Astrocyte (in vitro differentiated cells and primary cell): ENCODE measurements around the gene ABLIM2. TPM values are rescaled to one million over a fixed set of nuclear protein-coding genes. Genes with fewer than 3 reads are reported as not detected.

Experiments used
- DNase-seq: peaks from one replicate; pipeline ENCODE4 v3.0.0-alpha.2; 2010; ENCODE audit warnings: low read depth
- FAIRE-seq: peaks from 2 replicates; lab custom pipeline; 2011; peaks lifted over from hg19 to GRCh38; lab: Jason Lieb, UNC
- H2AFZ ChIP-seq: 2 replicates; pipeline ENCODE4 v1.6.0; 2012; ENCODE audit warnings: low read depth, low read length, inconsistent platforms
- H3K27ac ChIP-seq: 2 replicates; pipeline ENCODE4 v1.5.1; 2011; ENCODE audit warnings: low read depth, low read length, inconsistent platforms
- H3K27me3 ChIP-seq: 2 replicates; pipeline ENCODE4 v1.6.0; 2011; ENCODE audit warnings: low read length, inconsistent platforms; ENCODE audit not compliant: insufficient read depth
- H3K36me3 ChIP-seq: 2 replicates; pipeline ENCODE4 v1.5.1; 2011; ENCODE audit warnings: low read length, inconsistent platforms; ENCODE audit not compliant: insufficient read depth
- H3K4me1 ChIP-seq: 2 replicates; pipeline ENCODE4 v1.5.1; 2011; ENCODE audit warnings: low read length, inconsistent platforms; ENCODE audit not compliant: insufficient read depth
- H3K4me2 ChIP-seq: 2 replicates; pipeline ENCODE4 v1.6.0; 2012; ENCODE audit warnings: low read length, inconsistent platforms
- H3K4me3 ChIP-seq: 2 replicates; pipeline ENCODE4 v1.5.1; 2011; ENCODE audit warnings: low read depth, mild to moderate bottlenecking, low read length, inconsistent platforms; ENCODE audit not compliant: insufficient read depth
- H3K79me2 ChIP-seq: 2 replicates; pipeline ENCODE4 v1.6.0; 2012; ENCODE audit warnings: mild to moderate bottlenecking, low read length, inconsistent platforms; ENCODE audit not compliant: insufficient read depth
- H3K9ac ChIP-seq: 2 replicates; pipeline ENCODE4 v1.6.0; 2012; ENCODE audit warnings: mild to moderate bottlenecking, low read length, inconsistent platforms
- H3K9me3 ChIP-seq: 2 replicates; pipeline ENCODE4 v1.5.1; 2012; ENCODE audit warnings: low read depth, mild to moderate bottlenecking, low read length, inconsistent platforms; ENCODE audit not compliant: insufficient read depth
- H4K20me1 ChIP-seq: 2 replicates; pipeline ENCODE4 v1.6.0; 2012; ENCODE audit warnings: low read length, inconsistent platforms; ENCODE audit not compliant: insufficient read depth
- H3K27ac Mint-ChIP-seq: one replicate; pipeline ENCODE4 v1.8.0; 2021; ENCODE audit warnings: mild to moderate bottlenecking, mixed read lengths; ENCODE audit not compliant: unreplicated experiment
- H3K27me3 Mint-ChIP-seq: one replicate; pipeline ENCODE4 v1.8.0; 2021; ENCODE audit warnings: low read depth, mixed read lengths; ENCODE audit not compliant: unreplicated experiment
- H3K36me3 Mint-ChIP-seq: one replicate; pipeline ENCODE4 v1.8.0; 2021; ENCODE audit warnings: low read depth, mixed read lengths; ENCODE audit not compliant: unreplicated experiment
- H3K4me1 Mint-ChIP-seq: one replicate; pipeline ENCODE4 v1.8.0; 2021; ENCODE audit warnings: low read depth, mixed read lengths; ENCODE audit not compliant: unreplicated experiment
- H3K4me3 Mint-ChIP-seq: one replicate; pipeline ENCODE4 v1.8.0; 2021; ENCODE audit warnings: mild to moderate bottlenecking, moderate library complexity, mixed read lengths; ENCODE audit not compliant: unreplicated experiment
- H3K9me3 Mint-ChIP-seq: one replicate; pipeline ENCODE4 v1.8.0; 2021; ENCODE audit warnings: mild to moderate bottlenecking, mixed read lengths; ENCODE audit not compliant: unreplicated experiment
- EZH2 ChIP-seq: IDR thresholded peaks from 2 replicates; pipeline ENCODE4 v1.6.1; 2012; ENCODE audit warnings: mild to moderate bottlenecking, low read length, inconsistent platforms; ENCODE audit not compliant: insufficient read depth
- total RNA-seq: library from RNA; stranded (reverse); gene quantifications from 2 replicates; pipeline ENCODE4 v1.2.1, GENCODE V29; 2021
- TF ChIP-seq, protein P1 (sequence below): IDR thresholded peaks from 2 replicates; pipeline ENCODE4 v1.5.1; 2011; ENCODE audit warnings: low read depth, mild to moderate bottlenecking, inconsistent platforms, low read length, moderate library complexity; ENCODE audit not compliant: insufficient read depth

The ABLIM2 gene
- total RNA-seq, 1 donor from 2014 or later, result 0.50 TPM

GRCh38 chr4:8182294-8182693, 23.7 kb upstream of the ABLIM2 start:
- Mint-ChIP-seq H3K27ac (no peak overlapping the region), H3K9me3 (no peaks in the 10 kb centered on the region), H3K36me3 (no peaks in the 10 kb centered on the region), H3K4me3 (no peak overlapping the region), H3K27me3 (peaks cover 39% of the 10 kb centered on the region), H3K4me1 (peaks cover 2% of the 10 kb centered on the region)
- peaks cover 2% of the 10 kb centered on the region for H3K27me3 ChIP-seq
- no peaks in the 10 kb centered on the region for H4K20me1 ChIP-seq
- no peaks in the 10 kb centered on the region for H3K79me2 ChIP-seq
- TF ChIP-seq EZH2, result no peak
- DNase-seq (no peak), FAIRE-seq (no peak)
- H3K4me2 ChIP-seq, result no peak overlapping the region
- peaks cover 22% of the 10 kb centered on the region for H3K4me1 ChIP-seq
- H3K36me3 ChIP-seq, result no peaks in the 10 kb centered on the region
- H3K9ac ChIP-seq, result no peak overlapping the region
- H3K4me3 ChIP-seq, result no peak overlapping the region
- no peak overlapping the region for H2AFZ ChIP-seq
- no peak overlapping the region for H3K27ac ChIP-seq
- H3K9me3 ChIP-seq, result no peaks in the 10 kb centered on the region

DNA sequence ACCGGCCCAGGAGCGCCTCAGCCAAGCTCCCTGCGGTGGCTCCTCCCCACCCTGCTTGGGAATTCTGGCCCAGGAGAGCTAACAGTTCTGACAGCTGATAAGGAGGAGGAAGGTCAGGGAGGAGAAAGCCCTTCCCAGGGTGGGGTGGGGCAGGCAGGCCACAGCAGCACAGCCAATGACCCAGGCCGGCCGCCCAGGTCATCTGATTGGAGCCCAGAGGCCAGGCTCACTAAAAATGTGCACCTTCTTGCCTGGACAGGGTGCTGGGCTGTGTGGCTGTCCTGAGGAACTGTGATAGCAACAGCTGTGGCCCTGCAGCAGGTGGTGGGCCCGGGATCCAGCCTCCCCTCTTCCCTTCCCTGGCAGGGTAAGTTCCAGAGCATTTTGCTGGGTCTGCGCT, 23.2 kb upstream of the ABLIM2 start:
- peaks cover 4% of the 10 kb centered on the region for H3K4me1 Mint-ChIP-seq
- peaks cover 39% of the 10 kb centered on the region for H3K27me3 Mint-ChIP-seq
- no peak overlapping the region for H3K4me3 Mint-ChIP-seq
- no peaks in the 10 kb centered on the region for H3K36me3 ChIP-seq
- H3K9ac ChIP-seq, result no peak overlapping the region
- FAIRE-seq, result no peak
- H3K4me2 ChIP-seq, result no peak overlapping the region
- H4K20me1 ChIP-seq, result no peaks in the 10 kb centered on the region
- no peak overlapping the region for H3K4me3 ChIP-seq
- DNase-seq, result no peak
- no peaks in the 10 kb centered on the region for H3K36me3 Mint-ChIP-seq
- H3K4me1 ChIP-seq, result peaks cover 22% of the 10 kb centered on the region
- no peak overlapping the region for H3K27ac Mint-ChIP-seq
- no peaks in the 10 kb centered on the region for H3K9me3 Mint-ChIP-seq
- TF ChIP-seq, protein P1, sequence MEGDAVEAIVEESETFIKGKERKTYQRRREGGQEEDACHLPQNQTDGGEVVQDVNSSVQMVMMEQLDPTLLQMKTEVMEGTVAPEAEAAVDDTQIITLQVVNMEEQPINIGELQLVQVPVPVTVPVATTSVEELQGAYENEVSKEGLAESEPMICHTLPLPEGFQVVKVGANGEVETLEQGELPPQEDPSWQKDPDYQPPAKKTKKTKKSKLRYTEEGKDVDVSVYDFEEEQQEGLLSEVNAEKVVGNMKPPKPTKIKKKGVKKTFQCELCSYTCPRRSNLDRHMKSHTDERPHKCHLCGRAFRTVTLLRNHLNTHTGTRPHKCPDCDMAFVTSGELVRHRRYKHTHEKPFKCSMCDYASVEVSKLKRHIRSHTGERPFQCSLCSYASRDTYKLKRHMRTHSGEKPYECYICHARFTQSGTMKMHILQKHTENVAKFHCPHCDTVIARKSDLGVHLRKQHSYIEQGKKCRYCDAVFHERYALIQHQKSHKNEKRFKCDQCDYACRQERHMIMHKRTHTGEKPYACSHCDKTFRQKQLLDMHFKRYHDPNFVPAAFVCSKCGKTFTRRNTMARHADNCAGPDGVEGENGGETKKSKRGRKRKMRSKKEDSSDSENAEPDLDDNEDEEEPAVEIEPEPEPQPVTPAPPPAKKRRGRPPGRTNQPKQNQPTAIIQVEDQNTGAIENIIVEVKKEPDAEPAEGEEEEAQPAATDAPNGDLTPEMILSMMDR, result no peak
- TF ChIP-seq EZH2, result no peak
- H2AFZ ChIP-seq, result no peak overlapping the region
- H3K27me3 ChIP-seq, result peaks cover 2% of the 10 kb centered on the region
- no peaks in the 10 kb centered on the region for H3K79me2 ChIP-seq
- no peak overlapping the region for H3K27ac ChIP-seq
- H3K9me3 ChIP-seq, result no peaks in the 10 kb centered on the region

DNA sequence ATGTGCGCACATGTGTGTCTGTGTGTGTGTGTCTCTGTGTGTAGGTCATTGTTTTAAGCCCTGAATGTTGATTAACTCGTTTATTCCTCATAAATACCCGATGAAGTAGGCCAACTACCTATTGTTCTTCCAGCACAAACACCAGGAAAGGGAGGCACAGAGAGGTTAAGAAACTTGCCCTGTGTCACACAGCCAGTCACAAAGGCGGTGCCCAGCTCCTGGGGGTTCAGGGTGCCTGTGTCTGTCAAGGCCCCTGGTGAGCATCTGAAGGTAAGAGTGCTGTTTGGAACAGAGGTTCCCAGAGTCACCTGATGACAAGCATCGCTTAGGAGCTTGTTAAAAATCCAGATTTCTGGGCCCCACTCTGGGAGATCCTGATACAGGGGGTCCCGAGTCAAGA, 22.5 kb upstream of the ABLIM2 start:
- Histone ChIP-seq H3K27me3 (peaks cover under 1% of the 10 kb centered on the region), H4K20me1 (no peaks in the 10 kb centered on the region), H3K36me3 (no peaks in the 10 kb centered on the region), H2AFZ (no peak overlapping the region), H3K9me3 (no peaks in the 10 kb centered on the region), H3K79me2 (no peaks in the 10 kb centered on the region), H3K9ac (no peak overlapping the region), H3K27ac (no peak overlapping the region), H3K4me1 (peaks cover 20% of the 10 kb centered on the region), H3K4me3 (no peak overlapping the region), H3K4me2 (no peak overlapping the region)
- peaks cover 4% of the 10 kb centered on the region for H3K4me1 Mint-ChIP-seq
- no peaks in the 10 kb centered on the region for H3K36me3 Mint-ChIP-seq
- no peak overlapping the region for H3K4me3 Mint-ChIP-seq
- TF ChIP-seq EZH2, result no peak
- TF ChIP-seq, protein P1, result no peak
- H3K27ac Mint-ChIP-seq, result no peak overlapping the region
- FAIRE-seq, result no peak
- peaks cover 40% of the 10 kb centered on the region for H3K27me3 Mint-ChIP-seq
- DNase-seq, result no peak
- no peaks in the 10 kb centered on the region for H3K9me3 Mint-ChIP-seq
